CD4-positive, alpha-beta T cell treated with Interleukin-21 for 1 hour (primary cell): ENCODE measurements around the gene PARD3.
"Not testable (repeated sequence)": the region's sequence is repeated elsewhere in the genome, so short reads cannot be mapped to it uniquely, and the experiment has no call there.

Experiments used
- DNase-seq: peaks from one replicate; pipeline ENCODE4 v3.0.0-alpha.2; 2020

Gene PARD3

GRCh38 chr10:34281661-34282582 lies 533.2 kb downstream of the PARD3 start:
- DNase-seq, result no peak

- DNase-seq, result no peak
Measured at GRCh38 chr10:34280599-34281374, 534.3 kb downstream of the PARD3 start.

- DNase-seq, result no peak
Measured at GRCh38 chr10:34275626-34276130, 539.4 kb downstream of the PARD3 start.

DNA sequence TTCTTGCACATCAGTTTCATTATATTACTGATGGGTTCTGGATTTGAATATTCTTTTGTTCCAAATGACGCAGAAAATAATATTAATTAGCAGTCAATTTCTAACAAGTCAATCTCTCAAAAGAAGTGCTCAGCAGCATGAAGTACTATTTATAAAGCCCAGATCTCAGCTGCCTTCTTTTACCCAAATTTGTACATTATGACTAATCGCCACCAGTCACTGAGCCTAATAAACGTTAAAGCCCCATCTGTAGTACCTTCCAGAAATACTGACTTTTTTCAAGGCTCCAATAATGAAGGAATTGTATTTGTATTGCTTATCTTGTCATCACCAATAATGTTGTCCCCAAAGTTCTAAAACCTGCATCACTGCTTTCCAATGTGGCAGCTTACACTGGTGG lies 540.2 kb downstream of the PARD3 start:
- DNase-seq, result no peak

DNA sequence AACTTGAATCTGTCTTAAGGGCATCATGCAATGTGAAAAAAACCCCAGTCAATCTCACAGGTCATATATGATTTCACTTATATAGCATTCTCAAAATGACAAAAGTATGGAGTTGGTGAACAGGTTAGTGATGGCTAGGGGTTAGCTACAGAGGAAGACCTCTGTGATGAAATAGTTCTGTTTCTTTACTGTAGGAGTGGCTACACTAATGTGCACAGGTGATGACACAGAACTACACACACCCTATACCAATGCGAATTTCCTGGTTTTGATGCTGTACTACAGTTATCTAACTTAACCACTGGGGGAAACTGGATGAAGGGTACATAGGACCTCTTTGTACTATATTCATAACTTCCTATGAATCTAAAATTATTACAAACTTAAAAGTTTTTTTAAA lies 541.8 kb downstream of the PARD3 start:
- DNase-seq, result no peak

DNA sequence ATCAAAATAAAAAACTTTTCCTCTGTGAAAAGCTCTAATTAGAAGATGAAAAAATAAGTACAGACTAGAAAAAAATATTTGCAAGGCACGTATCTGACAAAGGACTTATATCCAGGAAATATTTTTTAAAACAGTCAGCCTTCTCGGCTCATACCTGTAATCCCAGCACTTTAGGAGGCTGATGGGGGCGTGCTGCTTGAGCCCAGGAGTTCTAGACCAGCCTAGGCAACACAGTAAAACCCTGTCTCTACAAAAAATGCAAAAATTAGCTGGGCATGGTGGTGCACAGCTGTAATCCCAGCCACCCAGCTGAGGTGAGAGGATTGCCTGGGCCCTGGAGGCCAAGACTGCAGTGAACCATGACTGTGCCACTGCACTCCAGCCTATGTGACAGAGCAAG lies 542.8 kb downstream of the PARD3 start:
- no peak for DNase-seq

GRCh38 chr10:34268410-34268809 lies 546.7 kb downstream of the PARD3 start:
- DNase-seq, result not testable (repeated sequence)

GRCh38 chr10:34262985-34263384 lies 552.1 kb downstream of the PARD3 start:
- no peak for DNase-seq

DNA sequence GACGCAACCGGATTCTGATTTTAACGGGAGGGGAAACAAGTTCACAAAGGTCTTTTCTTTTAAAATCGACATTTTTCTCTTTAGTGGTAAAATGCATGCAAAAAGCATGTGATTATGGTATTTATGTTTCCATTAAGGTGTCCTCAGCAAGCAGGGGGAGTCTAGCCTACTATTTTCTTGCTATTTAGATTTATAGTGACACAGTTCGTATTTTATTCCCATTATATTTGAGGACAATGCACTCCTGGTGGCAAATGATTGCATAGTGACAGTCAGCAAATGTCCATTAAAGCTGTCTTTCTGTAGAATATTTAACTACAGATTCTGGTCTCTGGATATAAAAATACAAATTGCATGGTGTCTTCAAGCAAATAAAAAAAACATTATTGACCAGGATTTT lies 554.2 kb downstream of the PARD3 start:
- no peak for DNase-seq

GRCh38 chr10:34256216-34256615 lies 558.9 kb downstream of the PARD3 start:
- no peak for DNase-seq

DNA sequence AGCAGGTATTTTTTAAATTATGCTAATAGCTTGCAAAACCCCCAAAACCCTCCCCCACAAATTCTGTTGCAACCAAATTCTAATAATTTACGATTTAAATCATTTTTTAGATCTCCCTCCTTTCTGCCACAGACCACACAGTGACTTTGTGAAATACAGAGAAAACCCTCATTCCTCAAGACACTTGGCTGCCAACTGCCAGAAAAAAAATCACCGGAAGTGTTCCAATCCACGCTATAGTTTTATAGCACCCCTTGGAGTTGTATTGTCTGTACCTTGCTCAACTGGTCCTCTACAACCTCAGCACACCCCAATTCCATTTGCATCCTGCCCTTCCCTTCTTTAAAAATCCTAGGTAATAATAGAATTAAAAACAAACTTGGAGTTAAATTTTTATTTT lies 560.1 kb downstream of the PARD3 start:
- no peak for DNase-seq

- DNase-seq, result no peak
Measured at GRCh38 chr10:34254596-34254995, 560.5 kb downstream of the PARD3 start.

DNA sequence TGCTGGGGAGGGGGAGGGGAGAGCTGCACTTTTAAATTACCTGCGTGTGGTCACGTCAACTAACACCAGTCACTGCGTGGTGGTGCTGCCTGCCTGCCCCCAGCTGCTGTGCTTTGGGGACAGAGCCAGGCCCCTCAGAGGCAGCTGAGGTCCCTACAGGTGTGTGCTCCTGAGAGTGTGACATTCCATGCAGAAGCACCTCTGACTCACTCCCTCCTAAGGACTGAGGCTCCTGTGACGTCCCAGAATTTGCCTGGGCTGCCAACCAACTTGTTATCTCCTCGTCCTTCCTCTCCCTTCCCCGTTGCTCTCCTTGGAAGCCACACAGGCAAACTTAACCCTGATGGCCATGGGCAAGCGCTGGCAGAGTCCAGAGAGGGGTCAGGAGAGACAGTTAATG lies 563.0 kb downstream of the PARD3 start:
- no peak for DNase-seq

GRCh38 chr10:34251177-34251576 lies 563.9 kb downstream of the PARD3 start:
- DNase-seq, result no peak

- DNase-seq, result no peak
Measured at GRCh38 chr10:34250722-34251121, 564.4 kb downstream of the PARD3 start.

- no peak for DNase-seq
Measured at GRCh38 chr10:34249634-34250033, 565.5 kb downstream of the PARD3 start.

- DNase-seq, result no peak
Measured at GRCh38 chr10:34247560-34247959, 567.5 kb downstream of the PARD3 start.

- no peak for DNase-seq
Measured at GRCh38 chr10:34244756-34245484, 570.2 kb downstream of the PARD3 start.

DNA sequence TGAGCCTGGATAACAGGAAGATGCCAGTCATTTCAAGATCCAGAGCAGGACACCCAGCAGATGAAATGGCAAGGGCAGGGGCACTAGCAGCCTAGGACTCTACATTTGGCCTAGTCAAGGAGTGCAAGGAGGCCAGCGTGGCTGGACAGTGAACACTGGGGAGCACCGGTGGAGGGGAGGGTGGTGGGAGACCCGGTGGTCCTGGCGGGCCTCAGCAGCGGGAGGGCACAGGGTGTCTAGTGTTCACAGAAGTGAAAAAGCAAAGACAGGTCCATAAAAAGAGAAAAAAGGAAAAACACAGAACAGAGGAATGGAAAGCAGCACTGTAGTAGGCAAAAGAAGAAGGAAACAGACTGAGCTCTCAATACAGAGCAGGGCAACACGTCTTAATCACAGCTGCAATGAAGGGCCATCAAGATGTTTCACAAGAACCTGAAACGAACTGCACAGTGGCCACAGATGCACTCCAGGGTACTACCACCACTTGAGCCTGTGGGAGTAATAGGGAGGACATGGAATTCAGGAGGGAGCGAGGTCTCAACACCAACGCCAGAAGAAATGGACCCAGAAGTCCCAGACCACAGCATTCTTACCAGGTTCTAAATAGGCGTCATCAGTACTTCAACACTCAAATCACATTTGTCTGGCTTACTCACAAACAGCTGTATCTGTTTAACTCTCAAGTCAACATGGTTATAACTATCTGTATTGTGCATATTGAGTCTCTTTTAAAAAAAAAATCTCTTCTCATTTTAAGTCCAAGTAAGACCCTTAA lies 573.7 kb downstream of the PARD3 start:
- DNase-seq, result no peak

DNA sequence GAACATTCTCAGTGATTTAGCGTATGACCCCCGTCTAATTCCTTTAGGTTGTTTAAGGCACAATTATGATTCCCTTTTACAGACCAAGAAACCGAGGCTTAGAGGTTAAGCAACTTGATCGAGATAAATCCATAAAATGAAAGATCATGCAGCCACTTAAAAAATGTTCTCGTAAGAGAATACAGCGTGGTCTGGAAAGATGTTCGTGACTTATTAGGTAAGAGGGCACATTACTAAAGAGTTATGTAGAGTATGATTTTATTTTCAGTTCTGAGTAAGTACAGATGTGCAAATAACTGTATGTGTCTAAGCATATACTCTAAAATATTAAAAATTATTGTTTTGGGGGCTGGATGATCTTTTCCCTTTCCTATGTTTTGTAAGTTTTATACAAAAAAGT lies 575.1 kb downstream of the PARD3 start:
- DNase-seq, result no peak

DNA sequence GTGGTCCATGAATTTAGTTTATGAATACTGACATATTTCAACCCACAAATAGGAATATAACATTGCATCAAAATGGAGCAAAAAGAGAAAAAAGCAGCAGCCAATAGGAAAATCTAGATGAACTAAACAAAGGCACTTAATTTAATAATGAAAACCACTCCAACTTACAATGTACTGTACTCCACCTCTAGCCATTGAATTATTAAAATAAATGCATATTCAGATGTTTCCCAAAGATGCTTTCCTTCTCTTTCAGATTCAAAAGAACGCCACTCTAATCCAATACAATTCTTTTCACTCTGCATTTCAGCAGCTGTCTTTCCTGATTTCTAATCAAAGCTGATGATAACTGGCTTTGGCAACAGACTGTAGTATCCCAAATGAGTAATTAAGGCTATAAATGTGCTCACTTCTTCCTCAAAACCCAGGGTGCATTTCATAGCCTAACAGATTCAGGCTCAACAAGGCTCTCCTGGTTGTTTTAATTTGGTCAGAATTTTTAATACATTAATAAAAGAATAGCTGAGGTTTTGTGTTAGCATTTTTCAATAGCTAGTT lies 577.1 kb downstream of the PARD3 start:
- no peak for DNase-seq

DNA sequence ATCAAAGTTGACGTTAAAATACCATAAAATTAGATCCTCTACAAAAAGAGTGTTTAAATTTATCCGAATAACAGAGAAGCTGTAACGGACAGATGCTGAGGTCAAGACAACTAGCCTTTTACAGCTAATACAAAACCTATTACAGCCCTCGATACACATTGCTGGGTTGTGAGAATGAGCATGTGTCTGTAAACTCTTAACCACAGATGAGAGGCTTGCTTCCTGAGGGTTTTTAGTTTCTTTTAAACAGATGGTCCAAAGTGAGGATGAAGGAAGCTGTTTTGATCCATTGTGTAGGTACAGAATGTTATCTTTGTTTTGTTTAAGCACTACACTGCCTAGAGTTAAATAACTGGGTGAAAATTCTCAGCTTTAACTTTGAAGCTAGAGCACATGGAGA lies 578.2 kb downstream of the PARD3 start:
- no peak for DNase-seq
